ENCODE results near the gene FBLN2.

Gene FBLN2

GRCh38 chr3:13628432-13628831, 79.5 kb downstream of the FBLN2 start:
- no peak for DNase-seq (ENCODE audit: low read depth)
- TF ChIP-seq, protein P1, sequence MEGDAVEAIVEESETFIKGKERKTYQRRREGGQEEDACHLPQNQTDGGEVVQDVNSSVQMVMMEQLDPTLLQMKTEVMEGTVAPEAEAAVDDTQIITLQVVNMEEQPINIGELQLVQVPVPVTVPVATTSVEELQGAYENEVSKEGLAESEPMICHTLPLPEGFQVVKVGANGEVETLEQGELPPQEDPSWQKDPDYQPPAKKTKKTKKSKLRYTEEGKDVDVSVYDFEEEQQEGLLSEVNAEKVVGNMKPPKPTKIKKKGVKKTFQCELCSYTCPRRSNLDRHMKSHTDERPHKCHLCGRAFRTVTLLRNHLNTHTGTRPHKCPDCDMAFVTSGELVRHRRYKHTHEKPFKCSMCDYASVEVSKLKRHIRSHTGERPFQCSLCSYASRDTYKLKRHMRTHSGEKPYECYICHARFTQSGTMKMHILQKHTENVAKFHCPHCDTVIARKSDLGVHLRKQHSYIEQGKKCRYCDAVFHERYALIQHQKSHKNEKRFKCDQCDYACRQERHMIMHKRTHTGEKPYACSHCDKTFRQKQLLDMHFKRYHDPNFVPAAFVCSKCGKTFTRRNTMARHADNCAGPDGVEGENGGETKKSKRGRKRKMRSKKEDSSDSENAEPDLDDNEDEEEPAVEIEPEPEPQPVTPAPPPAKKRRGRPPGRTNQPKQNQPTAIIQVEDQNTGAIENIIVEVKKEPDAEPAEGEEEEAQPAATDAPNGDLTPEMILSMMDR (IDR thresholded peaks at IDR 0.05; ENCODE audit: insufficient read depth, low read depth, low read length, missing control alignments): no peak
- H3K4me3 ChIP-seq (ENCODE audit: low read depth, low read length): no peak overlapping the region

GRCh38 chr3:13628841-13629551, 80.1 kb downstream of the FBLN2 start:
- TF ChIP-seq, protein P1 (IDR thresholded peaks at IDR 0.05; ENCODE audit: insufficient read depth, low read depth, low read length, missing control alignments): no peak
- no peak overlapping the region for H3K4me3 ChIP-seq (ENCODE audit: low read depth, low read length)
- DNase-seq (ENCODE audit: low read depth): no peak

DNA sequence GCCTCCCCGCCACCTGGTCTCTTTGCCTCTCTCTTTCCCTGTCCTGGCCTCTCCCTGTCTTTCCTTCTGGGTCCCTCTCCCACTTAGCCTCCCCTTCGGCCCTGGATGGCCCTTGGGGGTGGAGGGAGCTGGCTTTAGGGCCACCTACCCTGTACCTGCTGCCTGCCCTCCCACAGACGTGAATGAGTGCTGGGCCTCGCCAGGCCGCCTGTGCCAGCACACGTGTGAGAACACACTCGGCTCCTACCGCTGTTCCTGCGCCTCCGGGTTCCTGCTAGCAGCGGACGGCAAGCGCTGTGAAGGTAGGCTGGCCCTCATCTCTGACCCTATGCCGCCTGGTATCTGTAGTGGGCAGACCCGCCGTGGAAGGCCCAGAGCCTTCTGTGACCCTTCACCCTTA, 80.7 kb downstream of the FBLN2 start:
- DNase-seq (ENCODE audit: low read depth): no peak
- TF ChIP-seq, protein P1 (IDR thresholded peaks at IDR 0.05; ENCODE audit: insufficient read depth, low read depth, low read length, missing control alignments): no peak
- no peak overlapping the region for H3K4me3 ChIP-seq (ENCODE audit: low read depth, low read length)

GRCh38 chr3:13631256-13631655, 82.3 kb downstream of the FBLN2 start:
- TF ChIP-seq, protein P1 (IDR thresholded peaks at IDR 0.05; ENCODE audit: insufficient read depth, low read depth, low read length, missing control alignments): no peak
- no peak overlapping the region for H3K4me3 ChIP-seq (ENCODE audit: low read depth, low read length)
- DNase-seq (ENCODE audit: low read depth): no peak

GRCh38 chr3:13633176-13633575, 84.3 kb downstream of the FBLN2 start:
- TF ChIP-seq, protein P1 (IDR thresholded peaks at IDR 0.05; ENCODE audit: insufficient read depth, low read depth, low read length, missing control alignments): no peak
- H3K4me3 ChIP-seq (ENCODE audit: low read depth, low read length): no peak overlapping the region
- no peak for DNase-seq (ENCODE audit: low read depth)

GRCh38 chr3:13634151-13634550, 85.2 kb downstream of the FBLN2 start:
- TF ChIP-seq, protein P1 (IDR thresholded peaks at IDR 0.05; ENCODE audit: insufficient read depth, low read depth, low read length, missing control alignments): no peak
- H3K4me3 ChIP-seq (ENCODE audit: low read depth, low read length): no peak overlapping the region
- no peak for DNase-seq (ENCODE audit: low read depth)

DNA sequence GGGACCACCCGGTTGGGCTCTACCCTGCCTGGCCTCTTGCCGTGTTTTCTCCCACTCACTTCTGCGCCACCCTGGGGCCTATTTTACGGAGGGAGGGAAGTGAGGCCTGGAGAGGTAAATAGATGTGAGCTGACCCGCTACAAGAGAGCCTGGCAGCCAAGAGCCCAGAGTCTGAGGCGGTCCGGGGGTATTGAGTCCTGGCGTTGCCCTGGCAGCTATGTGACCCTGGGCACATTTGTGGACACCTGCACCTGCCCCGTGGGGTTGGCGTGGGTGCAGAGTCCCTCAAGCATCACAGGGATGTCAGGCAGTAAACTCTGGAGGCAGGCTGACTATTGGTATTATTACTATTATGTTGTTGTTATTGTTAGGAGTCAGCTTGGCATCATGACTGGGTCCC, 85.7 kb downstream of the FBLN2 start:
- H3K4me3 ChIP-seq (ENCODE audit: low read depth, low read length): no peak overlapping the region
- TF ChIP-seq, protein P1 (IDR thresholded peaks at IDR 0.05; ENCODE audit: insufficient read depth, low read depth, low read length, missing control alignments): no peak
- no peak for DNase-seq (ENCODE audit: low read depth)
